ENCODE results near the gene TMEM50B. TPM values are rescaled to one million over a fixed set of nuclear protein-coding genes. Genes with fewer than 3 reads are reported as not detected.
A peak's percentile ranks its signal among the peaks of the same experiment; 100 is the strongest.

TMEM50B gene
- total and polyA plus RNA-seq, 11 donors = 23.5 to 47.4 (median 31.2) TPM

- Histone ChIP-seq H3K27me3 (no peaks in the 10 kb centered on the region), H3K4me3 (no peak overlapping the region), H3K36me3 (peaks cover 0 to 89% (median 72%) of the 10 kb centered on the region in 9 donors), H3K9me3 (no peaks in the 10 kb centered on the region), H3K27ac (no peak overlapping the region), H3K4me1 (peaks cover 0 to 14% (median 0%) of the 10 kb centered on the region in 12 donors)
- ATAC-seq (no peak), DNase-seq (no peak)
- 94 to 99% (median 96%) methylated on average over 4 of the region's 4 CpGs for WGBS, 4 donors
- TF ChIP-seq, protein P1, sequence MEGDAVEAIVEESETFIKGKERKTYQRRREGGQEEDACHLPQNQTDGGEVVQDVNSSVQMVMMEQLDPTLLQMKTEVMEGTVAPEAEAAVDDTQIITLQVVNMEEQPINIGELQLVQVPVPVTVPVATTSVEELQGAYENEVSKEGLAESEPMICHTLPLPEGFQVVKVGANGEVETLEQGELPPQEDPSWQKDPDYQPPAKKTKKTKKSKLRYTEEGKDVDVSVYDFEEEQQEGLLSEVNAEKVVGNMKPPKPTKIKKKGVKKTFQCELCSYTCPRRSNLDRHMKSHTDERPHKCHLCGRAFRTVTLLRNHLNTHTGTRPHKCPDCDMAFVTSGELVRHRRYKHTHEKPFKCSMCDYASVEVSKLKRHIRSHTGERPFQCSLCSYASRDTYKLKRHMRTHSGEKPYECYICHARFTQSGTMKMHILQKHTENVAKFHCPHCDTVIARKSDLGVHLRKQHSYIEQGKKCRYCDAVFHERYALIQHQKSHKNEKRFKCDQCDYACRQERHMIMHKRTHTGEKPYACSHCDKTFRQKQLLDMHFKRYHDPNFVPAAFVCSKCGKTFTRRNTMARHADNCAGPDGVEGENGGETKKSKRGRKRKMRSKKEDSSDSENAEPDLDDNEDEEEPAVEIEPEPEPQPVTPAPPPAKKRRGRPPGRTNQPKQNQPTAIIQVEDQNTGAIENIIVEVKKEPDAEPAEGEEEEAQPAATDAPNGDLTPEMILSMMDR (IDR thresholded peaks at IDR 0.05) = no peak
- no peak for TF ChIP-seq POLR2A (IDR thresholded peaks at IDR 0.05)
- intact Hi-C loops (cut with DNase I) = no loop called here
These were observed 39.1 kb upstream of the TMEM50B start for GRCh38 chr21:33518899-33519298.

DNA sequence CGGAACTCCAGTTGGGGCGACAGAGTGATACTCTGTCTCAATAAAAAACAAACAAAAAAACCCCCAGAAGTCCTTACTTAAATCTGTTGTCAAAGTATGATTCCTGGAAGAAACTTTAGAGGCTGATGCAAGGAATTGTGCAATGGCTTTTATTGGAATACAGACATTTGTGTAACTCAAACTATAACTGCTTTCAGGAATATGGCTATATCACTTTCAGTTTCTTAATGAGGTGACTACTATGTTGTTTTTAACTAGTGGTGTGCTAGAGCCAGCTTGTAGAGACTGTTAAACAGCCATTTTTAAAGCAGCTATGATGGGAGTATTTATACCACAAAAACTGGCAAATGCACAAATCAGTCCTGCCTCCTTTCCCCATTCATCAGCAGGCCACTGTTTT is 34.5 kb upstream of the TMEM50B start:
- Histone ChIP-seq H3K36me3 (peaks cover 0 to 100% (median 92%) of the 10 kb centered on the region in 9 donors), H3K27me3 (no peaks in the 10 kb centered on the region), H3K27ac (peak overlapping the region in 1 of 12 donors; percentile 69), H3K9me3 (no peaks in the 10 kb centered on the region), H3K4me1 (peaks cover 0 to 16% (median 0%) of the 10 kb centered on the region in 12 donors), H3K4me3 (no peak overlapping the region)
- TF ChIP-seq POLR2A (IDR thresholded peaks at IDR 0.05) = no peak
- TF ChIP-seq, protein P1 (IDR thresholded peaks at IDR 0.05) = no peak
- DNase-seq (no peak), ATAC-seq (no peak)
- intact Hi-C loops (cut with DNase I) = no loop called here
- 93 to 99% (median 97%) methylated on average over 2 of the region's 2 CpGs for WGBS, 4 donors

DNA sequence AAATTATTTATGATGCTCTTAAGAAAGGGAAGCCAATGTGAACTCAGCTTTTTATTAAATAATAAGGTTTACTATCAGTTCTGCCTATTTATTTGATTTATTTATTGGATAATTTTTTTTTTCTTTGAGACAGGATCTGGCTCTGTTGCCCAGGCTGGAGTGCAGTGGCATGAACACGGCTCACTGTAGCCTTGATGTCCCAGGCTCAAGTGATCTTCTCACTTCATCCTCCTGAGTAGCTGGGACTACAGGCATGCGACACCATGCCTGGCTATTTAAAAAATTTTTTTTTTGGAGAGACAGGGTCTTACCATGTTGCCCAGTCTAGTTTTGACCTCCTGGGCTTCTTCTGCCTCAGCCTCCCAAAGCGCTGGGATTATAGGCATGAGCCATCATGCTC is 32.7 kb upstream of the TMEM50B start:
- WGBS, 4 donors = 93 to 98% (median 96%) methylated on average over 3 of the region's 3 CpGs
- Histone ChIP-seq H3K36me3 (peaks cover 0 to 100% (median 93%) of the 10 kb centered on the region in 9 donors), H3K27me3 (no peaks in the 10 kb centered on the region), H3K27ac (no peak overlapping the region), H3K9me3 (no peaks in the 10 kb centered on the region), H3K4me3 (no peak overlapping the region), H3K4me1 (peaks cover 0 to 16% (median 0%) of the 10 kb centered on the region in 12 donors)
- TF ChIP-seq, protein P1 (IDR thresholded peaks at IDR 0.05) = no peak
- no peak for TF ChIP-seq POLR2A (IDR thresholded peaks at IDR 0.05)
- DNase-seq (no peak), ATAC-seq (no peak)
- intact Hi-C loops (cut with DNase I) = no loop called here

- DNase-seq (no peak), ATAC-seq (no peak)
- no peaks in the 10 kb centered on the region for H3K27me3 ChIP-seq
- intact Hi-C loops (cut with DNase I) = no loop called here
- H3K36me3 ChIP-seq = peaks cover 0 to 95% (median 86%) of the 10 kb centered on the region in 9 donors
- no peak overlapping the region for H3K27ac ChIP-seq
- TF ChIP-seq, protein P1 (IDR thresholded peaks at IDR 0.05) = no peak
- TF ChIP-seq POLR2A (IDR thresholded peaks at IDR 0.05) = no peak
- 95 to 99% (median 97%) methylated on average over 4 of the region's 4 CpGs for WGBS, 4 donors
- no peaks in the 10 kb centered on the region for H3K9me3 ChIP-seq
- no peak overlapping the region for H3K4me3 ChIP-seq
- H3K4me1 ChIP-seq = peaks cover 0 to 16% (median 0%) of the 10 kb centered on the region in 12 donors
These were observed 31.9 kb upstream of the TMEM50B start for GRCh38 chr21:33511639-33512038.
